H9 (cell line): Measurements from ENCODE around the gene KRTAP10-4. TPM values are rescaled to one million over a fixed set of nuclear protein-coding genes. Genes with fewer than 3 reads are reported as not detected.

ENCODE experiments used
- DNase-seq: peaks from one replicate; pipeline ENCODE4 v3.0.0-alpha.2; 2017
- H2AFZ ChIP-seq: one replicate; pipeline ENCODE4 v1.6.1; 2013; ENCODE audit warnings: mild to moderate bottlenecking, low read length, control low read depth, moderate library complexity
- H2AK5ac ChIP-seq: 2 replicates; pipeline ENCODE4 v1.6.1; 2013; ENCODE audit warnings: low read length, control low read depth, mixed read lengths; ENCODE audit not compliant: insufficient read length
- H2BK120ac ChIP-seq: one replicate; pipeline ENCODE4 v1.6.1; 2013; ENCODE audit warnings: low read depth, mild to moderate bottlenecking, low read length, control low read depth, inconsistent platforms; ENCODE audit not compliant: poor library complexity, severe bottlenecking
- H2BK12ac ChIP-seq: 2 replicates; pipeline ENCODE4 v1.6.1; 2013; ENCODE audit warnings: low read length, control low read depth, mixed read lengths, low read depth; ENCODE audit not compliant: insufficient read length
- H2BK15ac ChIP-seq: 2 replicates; pipeline ENCODE4 v1.6.1; 2013; ENCODE audit warnings: low read depth, low read length, control low read depth
- H2BK20ac ChIP-seq: one replicate; pipeline ENCODE4 v1.6.1; 2013; ENCODE audit warnings: low read depth, mild to moderate bottlenecking, low read length, control low read depth, inconsistent platforms; ENCODE audit not compliant: poor library complexity, severe bottlenecking
- H2BK5ac ChIP-seq: 2 replicates; pipeline ENCODE4 v1.6.1; 2013; ENCODE audit warnings: low read length, control low read depth, mixed read lengths; ENCODE audit not compliant: insufficient read length
- H3K14ac ChIP-seq: 2 replicates; pipeline ENCODE4 v1.6.1; 2013; ENCODE audit warnings: low read length, control low read depth; ENCODE audit not compliant: insufficient read depth
- H3K18ac ChIP-seq: 2 replicates; pipeline ENCODE4 v1.6.1; 2013; ENCODE audit warnings: low read depth, mild to moderate bottlenecking, mixed read lengths, low read length, control low read depth; ENCODE audit not compliant: insufficient read length
- H3K23ac ChIP-seq: 2 replicates; pipeline ENCODE4 v1.6.1; 2013; ENCODE audit warnings: low read length, control low read depth, mixed read lengths, low read depth; ENCODE audit not compliant: insufficient read length
- H3K23me2 ChIP-seq: 2 replicates; pipeline ENCODE4 v1.6.1; 2013; ENCODE audit warnings: low read depth, mild to moderate bottlenecking, mixed read lengths, low read length, control low read depth; ENCODE audit not compliant: insufficient read length, poor library complexity, severe bottlenecking
- H3K27ac ChIP-seq: 2 replicates; pipeline ENCODE4 v1.5.1; 2013; ENCODE audit warnings: low read length, control low read depth, mixed read lengths, low read depth; ENCODE audit not compliant: insufficient read length
- H3K27me3 ChIP-seq: 2 replicates; pipeline ENCODE4 v1.6.1; 2013; ENCODE audit warnings: low read length, control low read depth, inconsistent platforms; ENCODE audit not compliant: insufficient read depth
- H3K4ac ChIP-seq: 2 replicates; pipeline ENCODE4 v1.6.1; 2013; ENCODE audit warnings: low read depth, mild to moderate bottlenecking, control low read depth, inconsistent platforms, low read length, moderate library complexity
- H3K4me1 ChIP-seq: 2 replicates; pipeline ENCODE4 v1.6.1; 2013; ENCODE audit warnings: low read length, control low read depth, inconsistent platforms; ENCODE audit not compliant: insufficient read depth
- H3K4me2 ChIP-seq: 2 replicates; pipeline ENCODE4 v1.6.1; 2013; ENCODE audit warnings: low read length, control low read depth, mixed read lengths; ENCODE audit not compliant: insufficient read length, insufficient read depth
- H3K56ac ChIP-seq: 2 replicates; pipeline ENCODE4 v1.6.1; 2013; ENCODE audit warnings: low read depth, mild to moderate bottlenecking, mixed read lengths, low read length, control low read depth; ENCODE audit not compliant: insufficient read length
- H3K79me1 ChIP-seq: 2 replicates; pipeline ENCODE4 v1.6.1; 2013; ENCODE audit warnings: low read depth, mild to moderate bottlenecking, moderate library complexity, low read length, control low read depth, inconsistent platforms; ENCODE audit not compliant: insufficient read depth, poor library complexity, severe bottlenecking
- H3K79me2 ChIP-seq: 2 replicates; pipeline ENCODE4 v1.6.1; 2013; ENCODE audit warnings: low read length, control low read depth, inconsistent platforms; ENCODE audit not compliant: insufficient read depth
- H3K9ac ChIP-seq: 2 replicates; pipeline ENCODE4 v1.6.1; 2013; ENCODE audit warnings: low read length, control low read depth, mixed read lengths; ENCODE audit not compliant: insufficient read length; ENCODE audit errors: extremely low read depth
- H3K9me3 ChIP-seq: one replicate; pipeline ENCODE4 v1.6.1; 2013; ENCODE audit warnings: low read depth, low read length, inconsistent platforms; ENCODE audit not compliant: control insufficient read depth
- H3T11ph ChIP-seq: one replicate; pipeline ENCODE4 v1.6.1; 2013; ENCODE audit warnings: mild to moderate bottlenecking, low read length, control low read depth, inconsistent platforms
- H4K20me1 ChIP-seq: one replicate; pipeline ENCODE4 v1.6.1; 2013; ENCODE audit not compliant: control insufficient read depth, insufficient read length, insufficient read depth
- H4K5ac ChIP-seq: 2 replicates; pipeline ENCODE4 v1.6.1; 2013; ENCODE audit warnings: low read depth, mild to moderate bottlenecking, mixed read lengths, low read length, control low read depth; ENCODE audit not compliant: insufficient read length
- H4K8ac ChIP-seq: replicated peaks from 2 replicates; pipeline ENCODE4 v1.6.1; 2013; ENCODE audit warnings: low read length, control low read depth, mixed read lengths, low read depth; ENCODE audit not compliant: insufficient read length
- H4K91ac ChIP-seq: 2 replicates; pipeline ENCODE4 v1.6.1; 2013; ENCODE audit warnings: low read depth, mild to moderate bottlenecking, moderate library complexity, mixed read lengths, low read length, control low read depth; ENCODE audit not compliant: insufficient read length
- H3K27ac Mint-ChIP-seq, 3 experiments: 2 replicates in 2 of 3; 3 replicates in 1 of 3; pipeline ENCODE4 v1.8.0; 2020 to 2021; ENCODE audit warnings: mixed read lengths in 3 of 3, mild to moderate bottlenecking in 1 of 3, moderate library complexity in 1 of 3
- H3K27me3 Mint-ChIP-seq: 2 replicates; pipeline ENCODE4 v1.8.0; 2021; ENCODE audit warnings: low read depth, mild to moderate bottlenecking, moderate library complexity, mixed read lengths
- H3K36me3 Mint-ChIP-seq, 3 experiments: 2 replicates in 2 of 3; 3 replicates in 1 of 3; pipeline ENCODE4 v1.8.0; 2020 to 2021; ENCODE audit warnings: low read depth in 3 of 3, mixed read lengths in 3 of 3; ENCODE audit not compliant: insufficient read depth in 1 of 3
- H3K4me1 Mint-ChIP-seq, 2 experiments: 2 replicates each; pipeline ENCODE4 v1.8.0; 2020; ENCODE audit warnings: mixed read lengths in 2 of 2
- H3K4me3 Mint-ChIP-seq, 2 experiments: 2 replicates in 1 of 2; 3 replicates in 1 of 2; pipeline ENCODE4 v1.8.0; 2020 to 2021; ENCODE audit warnings: mild to moderate bottlenecking in 2 of 2, mixed read lengths in 2 of 2, moderate library complexity in 1 of 2
- H3K9me3 Mint-ChIP-seq, 2 experiments: 2 replicates in 1 of 2; 3 replicates in 1 of 2; pipeline ENCODE4 v1.8.0; 2020; ENCODE audit warnings: mild to moderate bottlenecking in 2 of 2, mixed read lengths in 2 of 2, moderate library complexity in 1 of 2
- CTCF ChIP-seq: fragments of 200-600 bp; sonication (generic); conservative IDR thresholded peaks from 3 replicates; pipeline ENCODE4 v1.8.0; 2021; ENCODE audit warnings: antibody characterized with exemption, mild to moderate bottlenecking
- WGBS: extraction: QIAGEN DNeasy Blood & Tissue Kit; methylation state at CpG from one replicate; pipeline ENCODE4 v1.1.7; 2013; ENCODE audit warnings: missing lambda C conversion rate, low lambda C conversion rate, mixed read lengths; ENCODE audit not compliant: insufficient read length; ENCODE audit errors: extremely low coverage; 5-methylcytosine and 5-hydroxymethylcytosine counted together
- total RNA-seq: library from RNA; stranded (reverse); gene quantifications from 2 replicates; pipeline ENCODE4 v1.2.1, GENCODE V29; 2021

Gene KRTAP10-4
- total RNA-seq, 1 experiment from 2014 or later: not detected

DNA sequence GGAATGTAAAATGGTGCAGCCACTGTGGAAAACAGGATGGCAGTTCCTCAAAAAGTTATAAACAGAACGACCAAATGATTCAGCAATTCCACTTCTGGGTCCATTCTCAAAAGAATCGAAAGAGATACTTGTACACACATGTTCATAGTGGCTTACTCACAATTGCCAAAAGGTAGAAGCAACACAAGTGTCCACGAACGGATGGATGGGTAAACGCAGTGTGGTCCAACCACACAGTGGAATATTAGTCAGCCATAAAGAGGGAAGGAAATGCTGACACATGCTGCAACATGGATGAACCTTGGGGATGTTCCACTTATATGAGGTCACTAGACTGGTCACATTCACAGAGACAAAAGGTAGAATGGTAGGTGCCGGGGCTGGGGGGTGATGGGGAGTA, 38.8 kb upstream of the KRTAP10-4 start:
- peaks cover 0 to 5% of the 10 kb centered on the region in 2 experiments; a peak in 2 of 5 replicates for H3K9me3 Mint-ChIP-seq
- WGBS: no CpG with 5 or more reads among the region's 6 CpGs

More for the DNA sequence above, 38.8 kb upstream of the KRTAP10-4 start:
- H3K4me3 Mint-ChIP-seq: no peak overlapping the region
- TF ChIP-seq CTCF: no peak
- H4K20me1 ChIP-seq: no peaks in the 10 kb centered on the region
- no peak overlapping the region for H2BK120ac ChIP-seq
- H3K27me3 ChIP-seq: no peaks in the 10 kb centered on the region
- no peak overlapping the region for H2BK5ac ChIP-seq
- H3K27ac Mint-ChIP-seq: no peak overlapping the region
- no peak overlapping the region for H3K4me2 ChIP-seq
- H3K9me3 ChIP-seq: no peaks in the 10 kb centered on the region
- no peak overlapping the region for H3K23ac ChIP-seq
- no peak overlapping the region for H3K4ac ChIP-seq
- no peak overlapping the region for H3K18ac ChIP-seq
- DNase-seq: no peak
- no peak overlapping the region for H4K5ac ChIP-seq
- no peak overlapping the region for H3K56ac ChIP-seq
- peaks cover 0 to 5% (median 0%) of the 10 kb centered on the region in 3 experiments; a peak in 1 of 7 replicates for H3K36me3 Mint-ChIP-seq
- H3K23me2 ChIP-seq: no peaks in the 10 kb centered on the region
- H4K91ac ChIP-seq: no peak overlapping the region
- H3K79me2 ChIP-seq: no peaks in the 10 kb centered on the region
- H4K8ac ChIP-seq: no peak overlapping the region
- no peak overlapping the region for H3K9ac ChIP-seq
- H2AFZ ChIP-seq: no peak overlapping the region
- no peaks in the 10 kb centered on the region; the same call in none of the 2 replicates for H3K27me3 Mint-ChIP-seq
- no peak overlapping the region for H3K14ac ChIP-seq
- peaks cover 2 to 8% of the 10 kb centered on the region in 2 experiments; a peak in 3 of 4 replicates for H3K4me1 Mint-ChIP-seq
- no peak overlapping the region for H2AK5ac ChIP-seq
- no peak overlapping the region for H2BK15ac ChIP-seq
- H3K27ac ChIP-seq: no peak overlapping the region
- no peak overlapping the region for H2BK12ac ChIP-seq
- H3K4me1 ChIP-seq: no peaks in the 10 kb centered on the region; the same call in 1 of the 2 replicates
- H3K79me1 ChIP-seq: no peaks in the 10 kb centered on the region
- H2BK20ac ChIP-seq: no peak overlapping the region
- H3T11ph ChIP-seq: no peak overlapping the region
